Measurements from ENCODE around the gene RNF224. TPM values are rescaled to one million over a fixed set of nuclear protein-coding genes. Genes with fewer than 3 reads are reported as not detected.

Gene RNF224
- total and polyA plus RNA-seq, 10 of the 15 experiments (the other 5 are each of a cell fraction or from before 2014, with no cell fraction given): not detected

DNA sequence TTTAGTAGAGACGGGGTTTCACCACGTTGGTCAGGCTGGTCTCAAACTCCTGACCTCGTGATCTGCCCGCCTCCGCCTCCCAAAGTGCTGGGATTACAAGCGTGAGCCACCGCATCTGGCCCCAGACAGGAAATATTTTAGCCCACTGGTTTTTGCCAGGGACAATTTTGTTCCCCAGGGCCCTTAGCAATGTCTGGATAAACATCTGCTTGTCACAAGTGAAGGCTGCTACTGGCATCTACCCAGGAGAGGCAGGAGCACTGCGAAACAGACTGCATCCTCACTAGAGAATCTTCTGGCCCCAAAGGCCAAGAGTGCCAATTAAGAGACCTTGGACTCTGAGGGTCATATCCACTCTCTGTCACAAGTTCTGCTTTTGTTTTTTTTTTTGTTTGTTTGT is 24.3 kb upstream of the RNF224 start (continued):
- TF ChIP-seq FOS (IDR thresholded peaks at IDR 0.05; ENCODE audit: borderline replicate concordance, extremely low read depth, insufficient read length) (no peak), BMI1 (IDR thresholded peaks at IDR 0.05; ENCODE audit: borderline replicate concordance) (no peak)

DNA sequence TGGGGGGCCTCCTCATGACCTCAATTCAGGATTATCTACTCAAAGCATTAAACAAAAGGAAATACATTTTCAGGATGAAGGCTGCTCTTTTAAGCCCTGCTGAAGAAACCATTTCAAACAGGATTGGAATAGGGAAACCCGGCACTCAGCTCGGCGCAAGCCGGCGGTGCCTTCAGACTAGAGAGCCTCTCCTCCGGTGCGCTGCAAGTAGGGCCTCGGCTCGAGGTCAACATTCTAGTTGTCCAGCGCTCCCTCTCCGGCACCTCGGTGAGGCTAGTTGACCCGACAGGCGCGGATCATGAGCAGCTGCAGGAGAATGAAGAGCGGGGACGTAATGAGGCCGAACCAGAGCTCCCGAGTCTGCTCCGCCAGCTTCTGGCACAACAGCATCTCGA is 22.6 kb upstream of the RNF224 start:
- no TSS peak for BruUV-seq (replicated peaks)
- ATAC-seq (no peak), FAIRE-seq (no peak), DNase-seq (ENCODE audit: low read depth, low spot score) (no peak)
- ChIA-PET POLR2A (interaction anchor here (1.5 to 8.0 kb wide), 7 partner anchors 16 to 135 kb away, joined by 4 to 68 read pairs (median 6); partner anchors contain the start of genes CYSRT1, MAN1B1, NELFB and RNF208), CTCF (interaction anchor here (0.9 to 1.9 kb wide), 5 partner anchors 12 to 137 kb away, joined by 3 to 10 read pairs (median 5); partner anchors contain the start of genes RNF224 and SSNA1), RAD21 (ENCODE audit: unreplicated experiment) (interaction anchor here (1.1 to 1.6 kb wide), 4 partner anchors 15 to 18 kb away, joined by 3 to 9 read pairs (median 4); partner anchors contain the start of genes RNF208 and SSNA1), SMC1A (ENCODE audit: uncharacterized antibody, unreplicated experiment) (interaction anchor here (1.4 to 4.6 kb wide), 2 partner anchors 17 to 19 kb away, joined by 5 to 18 read pairs; partner anchors contain the start of genes ANAPC2, CYSRT1, RNF208 and SSNA1)
- H3K9me3 ChIP-seq (replicated peaks; ENCODE audit: control insufficient read depth, insufficient read depth, low read length): no peaks in the 10 kb centered on the region
- H3K27ac ChIP-seq (ENCODE audit: control insufficient read depth, insufficient read depth): peak overlapping the region; percentile 75
- peak overlapping the region; percentile 98 for H3K9ac ChIP-seq (ENCODE audit: control insufficient read depth, insufficient read depth, low read length)
- 7% methylated on average over 21 of the region's 21 CpGs for WGBS (ENCODE audit: insufficient coverage, insufficient replicate concordance, low lambda C conversion rate, missing lambda C conversion rate)
- H3K4me3 ChIP-seq: peak overlapping the region; percentile 95
- TF ChIP-seq NRF1 (conservative IDR thresholded peaks at IDR 0.05; ENCODE audit: low read depth, low read length): no peak
- no peak for TF ChIP-seq IKZF1 (conservative IDR thresholded peaks at IDR 0.05)
- TF ChIP-seq PML (IDR thresholded peaks at IDR 0.05; ENCODE audit: low read length): no peak
- no peak for TF ChIP-seq BRCA1 (IDR thresholded peaks at IDR 0.05; ENCODE audit: low read depth, low read length)
- no peak for TF ChIP-seq CTCF (IDR thresholded peaks at IDR 0.05 in 2 of 3, conservative IDR thresholded peaks at IDR 0.05 in 1 of 3; ENCODE audit: control insufficient read depth in 2 of 3, extremely low read depth in 1 of 3, insufficient read depth in 1 of 3, low read depth in 3 of 3, low read length in 3 of 3)
- TF ChIP-seq, protein P1, sequence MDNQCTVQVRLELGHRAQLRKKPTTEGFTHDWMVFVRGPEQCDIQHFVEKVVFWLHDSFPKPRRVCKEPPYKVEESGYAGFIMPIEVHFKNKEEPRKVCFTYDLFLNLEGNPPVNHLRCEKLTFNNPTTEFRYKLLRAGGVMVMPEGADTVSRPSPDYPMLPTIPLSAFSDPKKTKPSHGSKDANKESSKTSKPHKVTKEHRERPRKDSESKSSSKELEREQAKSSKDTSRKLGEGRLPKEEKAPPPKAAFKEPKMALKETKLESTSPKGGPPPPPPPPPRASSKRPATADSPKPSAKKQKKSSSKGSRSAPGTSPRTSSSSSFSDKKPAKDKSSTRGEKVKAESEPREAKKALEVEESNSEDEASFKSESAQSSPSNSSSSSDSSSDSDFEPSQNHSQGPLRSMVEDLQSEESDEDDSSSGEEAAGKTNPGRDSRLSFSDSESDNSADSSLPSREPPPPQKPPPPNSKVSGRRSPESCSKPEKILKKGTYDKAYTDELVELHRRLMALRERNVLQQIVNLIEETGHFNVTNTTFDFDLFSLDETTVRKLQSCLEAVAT (IDR thresholded peaks at IDR 0.05): 0 out of 2 replicates have a peak, but pooled peaks have one; percentile 50
- no peak for TF ChIP-seq CREM (IDR thresholded peaks at IDR 0.05; ENCODE audit: low read depth)
- no peak for TF ChIP-seq EZH2 (IDR thresholded peaks at IDR 0.05; ENCODE audit: borderline replicate concordance, control insufficient read depth, low read depth, low read length)
- H3K4me2 ChIP-seq (ENCODE audit: control insufficient read depth, insufficient read depth): peak overlapping the region; percentile 70
- H2AFZ ChIP-seq (ENCODE audit: control insufficient read depth, low read depth, low read length): no peak overlapping the region
- in situ Hi-C loops (cut with MboI) (no loop called here), intact Hi-C loops (cut with micrococcal nuclease; ENCODE audit: unreplicated experiment) (no loop called here)
- H4K20me1 ChIP-seq (ENCODE audit: control insufficient read depth, insufficient read depth): no peaks in the 10 kb centered on the region
- H3K36me3 ChIP-seq (ENCODE audit: control insufficient read depth in 2 of 2, insufficient read depth in 2 of 2, low read length in 1 of 2): 0 out of 4 replicates have a peak, but pooled peaks cover 0 to 4% of the 10 kb centered on the region in 2 experiments
- H3K27me3 ChIP-seq (replicated peaks in 1 of 2; ENCODE audit: control insufficient read depth in 2 of 2, insufficient read depth in 2 of 2, low read length in 1 of 2): no peaks in the 10 kb centered on the region
- peaks cover 45% of the 10 kb centered on the region for H3K79me2 ChIP-seq (ENCODE audit: control insufficient read depth, insufficient read depth, low read length)
- H3K4me1 ChIP-seq (ENCODE audit: control insufficient read depth, insufficient read depth, low read length): peaks cover 38% of the 10 kb centered on the region

Data from GM12878 (cell line).